ENCODE data around the gene DCXR. TPM values are rescaled to one million over a fixed set of nuclear protein-coding genes. Genes with fewer than 3 reads are reported as not detected.

Gene DCXR
- total and polyA plus RNA-seq, 2 of the 13 experiments (the other 11 are each of a cell fraction or from before 2014, with no cell fraction given), result 287 to 311 TPM

DNA sequence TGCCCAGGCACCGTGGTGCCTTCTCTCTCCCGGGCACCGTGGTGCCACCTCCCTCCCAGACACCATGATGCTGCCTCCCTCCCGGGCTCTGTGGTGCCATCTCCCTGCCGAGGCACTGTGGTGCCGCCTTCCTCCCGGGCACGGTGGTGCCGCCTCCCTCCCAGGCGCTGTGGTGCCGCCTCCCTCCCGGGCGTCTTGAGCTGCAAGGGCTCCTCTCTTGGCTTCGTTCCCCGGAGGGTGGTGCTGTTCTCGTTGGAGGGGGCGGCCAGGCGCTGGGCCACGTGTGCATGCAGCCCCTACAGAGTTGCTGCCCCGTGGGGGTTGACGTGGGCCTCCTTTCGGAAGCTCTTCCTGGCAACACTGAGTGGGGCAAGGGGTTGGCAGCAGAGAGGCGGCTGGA lies 23.1 kb downstream of the DCXR start (continued):
- TF ChIP-seq, protein P1, sequence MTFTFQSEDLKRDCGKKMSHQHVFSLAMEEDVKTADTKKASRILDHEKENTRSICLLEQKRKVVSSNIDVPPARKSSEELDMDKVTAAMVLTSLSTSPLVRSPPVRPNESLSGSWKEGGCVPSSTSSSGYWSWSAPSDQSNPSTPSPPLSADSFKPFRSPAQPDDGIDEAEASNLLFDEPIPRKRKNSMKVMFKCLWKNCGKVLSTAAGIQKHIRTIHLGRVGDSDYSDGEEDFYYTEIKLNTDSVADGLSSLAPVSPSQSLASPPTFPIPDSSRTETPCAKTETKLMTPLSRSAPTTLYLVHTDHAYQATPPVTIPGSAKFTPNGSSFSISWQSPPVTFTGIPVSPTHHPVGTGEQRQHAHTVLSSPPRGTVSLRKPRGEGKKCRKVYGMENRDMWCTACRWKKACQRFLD (CRISPR knock-in tag; IDR thresholded peaks at IDR 0.05; ENCODE audit: borderline replicate concordance), result 0 out of 2 replicates have a peak, but pooled peaks have one; percentile 4
- TF ChIP-seq RBFOX2 (IDR thresholded peaks at IDR 0.05; ENCODE audit: low read depth, low read length) (peak; percentile 94), ZNF17 (CRISPR knock-in tag; IDR thresholded peaks at IDR 0.05) (no peak), ZBTB49 (CRISPR knock-in tag; IDR thresholded peaks at IDR 0.05; ENCODE audit: borderline replicate concordance) (no peak), SNAPC4 (CRISPR knock-in tag; IDR thresholded peaks at IDR 0.05) (no peak), FOSL2 (CRISPR knock-in tag; IDR thresholded peaks at IDR 0.05) (no peak), AGO2 (optimal IDR thresholded peaks at IDR 0.05; ENCODE audit: low read depth, low read length) (peak; percentile 98), POLR2G (IDR thresholded peaks at IDR 0.05; ENCODE audit: low read depth, low read length) (peak; percentile 41), REPIN1 (CRISPR knock-in tag; IDR thresholded peaks at IDR 0.05; ENCODE audit: borderline replicate concordance, low read depth) (no peak), ZNF326 (CRISPR knock-in tag; IDR thresholded peaks at IDR 0.05; ENCODE audit: borderline replicate concordance) (peak; percentile 67), ZNF564 (CRISPR knock-in tag; IDR thresholded peaks at IDR 0.05) (no peak), ZNF350 (CRISPR knock-in tag; IDR thresholded peaks at IDR 0.05; ENCODE audit: borderline replicate concordance, low read depth) (no peak), ZNF382 (CRISPR knock-in tag; IDR thresholded peaks at IDR 0.05; ENCODE audit: borderline replicate concordance) (no peak), GZF1 (CRISPR knock-in tag; IDR thresholded peaks at IDR 0.05) (no peak)
